ENCODE measurements around the gene LETM1. TPM values are rescaled to one million over a fixed set of nuclear protein-coding genes. Genes with fewer than 3 reads are reported as not detected.

LETM1 gene
- total RNA-seq, 6 donors from 2014 or later: 31.4 to 98.5 (median 47.8) TPM

DNA sequence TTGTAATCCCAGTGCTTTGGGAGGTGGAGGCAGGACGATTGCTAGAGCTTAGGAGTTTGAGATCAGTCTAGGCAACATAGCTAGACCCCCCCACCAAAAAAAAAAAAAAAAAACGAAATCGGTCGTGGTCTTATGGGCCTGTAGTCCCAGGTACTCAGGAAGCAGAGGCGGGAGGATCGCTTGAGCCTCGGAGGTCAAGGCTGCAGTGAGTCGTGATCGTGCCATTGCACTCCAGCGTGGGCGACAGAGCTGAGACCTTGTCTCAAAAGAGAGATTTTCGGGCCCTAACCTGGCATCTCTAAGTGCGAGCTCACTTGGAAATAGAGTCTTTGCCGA lies 7.0 kb upstream of the LETM1 start:
- TF ChIP-seq POLR2A (IDR thresholded peaks at IDR 0.05) (no peak), POLR2AphosphoS5 (IDR thresholded peaks at IDR 0.05) (no peak), EP300 (IDR thresholded peaks at IDR 0.05) (no peak), CTCF (IDR thresholded peaks at IDR 0.05) (no peak)
- Histone ChIP-seq H3K4me3 (no peak overlapping the region), H3K36me3 (no peaks in the 10 kb centered on the region), H3K4me1 (peaks cover 0 to 10% (median 6%) of the 10 kb centered on the region in 4 donors), H3K27me3 (peaks cover 0 to 8% (median 0%) of the 10 kb centered on the region in 4 donors), H3K27ac (no peak overlapping the region), H3K9me3 (no peaks in the 10 kb centered on the region)
- WGBS, 2 donors: 70 to 74% methylated on average over 14 of the region's 14 CpGs
- no peak for ATAC-seq (ENCODE audit: low FRiP score in 2 of 2)
- no peak for DNase-seq

DNA sequence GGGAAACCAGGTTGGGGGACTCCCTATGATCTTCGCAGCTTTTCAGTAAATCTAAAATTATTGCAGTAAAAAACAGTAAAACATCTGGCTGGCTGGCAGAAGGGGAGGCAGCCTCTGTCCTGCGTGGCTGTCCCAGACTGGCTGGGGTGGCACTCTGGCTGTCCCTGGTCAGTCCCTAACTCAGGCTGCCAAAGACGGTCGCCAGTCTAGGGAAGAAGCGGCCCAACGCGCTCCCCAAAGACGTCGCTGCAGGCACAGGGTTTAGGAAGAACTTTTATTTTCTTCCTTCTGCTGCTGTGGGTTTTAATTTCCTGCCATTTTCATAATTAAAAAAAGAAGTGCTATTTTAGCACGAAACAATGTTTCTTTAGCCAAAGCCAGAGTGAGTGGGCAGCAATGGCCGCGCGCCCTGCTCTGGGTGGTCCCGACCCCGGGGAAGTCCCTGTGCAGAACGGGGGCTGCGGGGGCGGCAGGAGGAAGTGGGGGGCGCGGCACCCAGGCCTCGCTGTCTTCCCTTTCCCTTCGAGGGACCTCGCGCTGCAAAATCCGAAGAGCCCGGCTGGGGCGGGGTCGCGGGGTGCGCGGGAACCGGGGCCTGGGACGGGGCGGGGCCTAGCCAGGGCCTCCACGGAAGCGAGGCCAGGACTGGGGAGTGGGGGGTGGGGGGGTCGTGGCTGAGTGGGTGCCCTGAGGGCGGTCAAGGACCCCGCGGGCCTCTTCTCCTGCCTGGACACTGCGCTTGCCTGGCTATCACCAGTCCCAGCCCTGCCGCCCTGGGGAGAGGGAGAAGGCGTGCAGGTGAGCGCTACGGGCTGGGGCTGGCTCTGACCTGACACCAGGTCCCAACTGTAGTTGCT lies 6.3 kb upstream of the LETM1 start:
- 19 to 34% methylated on average over 22 to 39 of the region's 45 CpGs for WGBS, 2 donors
- ATAC-seq (ENCODE audit: low FRiP score in 2 of 2): no peak
- Histone ChIP-seq H3K27me3 (peaks cover 0 to 8% (median 0%) of the 10 kb centered on the region in 4 donors), H3K27ac (no peak overlapping the region), H3K36me3 (no peaks in the 10 kb centered on the region), H3K4me1 (peaks cover 3 to 15% (median 11%) of the 10 kb centered on the region in 4 donors), H3K9me3 (no peaks in the 10 kb centered on the region), H3K4me3 (peak overlapping the region in 3 of 4 donors; percentile 14 to 30 (median 27))
- TF ChIP-seq CTCF (IDR thresholded peaks at IDR 0.05) (no peak), EP300 (IDR thresholded peaks at IDR 0.05) (no peak), POLR2AphosphoS5 (IDR thresholded peaks at IDR 0.05) (no peak), POLR2A (IDR thresholded peaks at IDR 0.05) (no peak)
- DNase-seq: peak in 1 of 2 donors; percentile 82

GRCh38 chr4:1859389-1859753 lies 3.4 kb upstream of the LETM1 start:
- no peak for DNase-seq
- H3K4me1 ChIP-seq: peaks cover 12 to 32% (median 27%) of the 10 kb centered on the region in 4 donors
- no peaks in the 10 kb centered on the region for H3K36me3 ChIP-seq
- 73 to 87% methylated on average over 1 of the region's 1 CpG for WGBS, 2 donors
- H3K27ac ChIP-seq: no peak overlapping the region
- TF ChIP-seq CTCF (IDR thresholded peaks at IDR 0.05) (no peak), EP300 (IDR thresholded peaks at IDR 0.05) (no peak), POLR2A (IDR thresholded peaks at IDR 0.05) (no peak), POLR2AphosphoS5 (IDR thresholded peaks at IDR 0.05) (no peak)
- no peaks in the 10 kb centered on the region for H3K9me3 ChIP-seq
- no peak overlapping the region for H3K4me3 ChIP-seq
- ATAC-seq (ENCODE audit: low FRiP score in 2 of 2): no peak
- peaks cover 0 to 8% (median 0%) of the 10 kb centered on the region in 4 donors for H3K27me3 ChIP-seq

- WGBS, 2 donors: 80 to 97% methylated on average over 1 to 5 of the region's 5 CpGs
- no peaks in the 10 kb centered on the region for H3K36me3 ChIP-seq
- no peak overlapping the region for H3K27ac ChIP-seq
- no peak for TF ChIP-seq CTCF (IDR thresholded peaks at IDR 0.05)
- TF ChIP-seq POLR2A (IDR thresholded peaks at IDR 0.05): no peak
- no peak for TF ChIP-seq POLR2AphosphoS5 (IDR thresholded peaks at IDR 0.05)
- no peak for TF ChIP-seq EP300 (IDR thresholded peaks at IDR 0.05)
- peaks cover 0 to 5% (median 0%) of the 10 kb centered on the region in 4 donors for H3K27me3 ChIP-seq
- ATAC-seq (ENCODE audit: low FRiP score in 2 of 2) (no peak), DNase-seq (no peak)
- H3K9me3 ChIP-seq: no peaks in the 10 kb centered on the region
- no peak overlapping the region for H3K4me3 ChIP-seq
- H3K4me1 ChIP-seq: peaks cover 12 to 46% (median 30%) of the 10 kb centered on the region in 4 donors
Observed at GRCh38 chr4:1857931-1858330, 2.0 kb upstream of the LETM1 start.

Data from upper lobe of left lung (tissue), 6 donors.